ENCODE results near the gene FBXO46. TPM values are rescaled to one million over a fixed set of nuclear protein-coding genes. Genes with fewer than 3 reads are reported as not detected.
"Not testable (repeated sequence)": the region's sequence is repeated elsewhere in the genome, so short reads cannot be mapped to it uniquely, and the experiment has no call there.

FBXO46 gene
- polyA plus RNA-seq, 3 donors from 2014 or later = 5.9 to 15.6 (median 7.5) TPM

GRCh38 chr19:45733160-45733810 lies 2.6 kb upstream of the FBXO46 start, which contains the start of gene MEIOSIN:
Gene MEIOSIN (plus strand): TSS chr19:45733439. CDS start chr19:45735377, 1,938 bp downstream.
- DNase-seq = no peak
- Mint-ChIP-seq H3K27ac (no peak within 1 kb of the TSS), H3K4me3 (peak within 1 kb of the TSS in 2 of 5 donors; percentile 15 to 47), H3K36me3 (peaks cover 0 to under 1% (median 0%) of the 10 kb centered on the region in 3 donors), H3K27me3 (ENCODE audit: low read depth in 3 of 3) (peaks cover 0 to 3% (median 2%) of the 10 kb centered on the region in 3 donors), H3K9me3 (no peaks in the 10 kb centered on the region), H3K4me1 (peaks cover 19 to 23% of the 10 kb centered on the region in 2 donors)

GRCh38 chr19:45729800-45730290 lies 851 bp downstream of the FBXO46 start:
- Mint-ChIP-seq H3K9me3 (no peaks in the 10 kb centered on the region), H3K27me3 (ENCODE audit: low read depth in 3 of 3) (peaks cover 0 to 2% (median 0%) of the 10 kb centered on the region in 3 donors), H3K36me3 (peaks cover 0 to 3% (median 0%) of the 10 kb centered on the region in 3 donors), H3K4me1 (peaks cover 22 to 35% of the 10 kb centered on the region in 2 donors), H3K4me3 (peak overlapping the region; percentile 91 to 97 (median 93)), H3K27ac (peak overlapping the region; percentile 75 to 97 (median 91))
- DNase-seq = no peak

- peak overlapping the region in 2 of 6 donors; percentile 55 to 62 for H3K27ac Mint-ChIP-seq
- peaks cover 25 to 40% of the 10 kb centered on the region in 2 donors for H3K4me1 Mint-ChIP-seq
- H3K27me3 Mint-ChIP-seq (ENCODE audit: low read depth in 3 of 3); DNase-seq; H3K9me3 Mint-ChIP-seq; H3K36me3 Mint-ChIP-seq: not testable (repeated sequence)
- H3K4me3 Mint-ChIP-seq = peak overlapping the region in 1 of 5 donors; percentile 10
Observed at GRCh38 chr19:45728683-45729082, 2.0 kb downstream of the FBXO46 start.

- not testable (repeated sequence) for DNase-seq; H3K4me3 Mint-ChIP-seq; H3K9me3 Mint-ChIP-seq; H3K27me3 Mint-ChIP-seq (ENCODE audit: low read depth in 3 of 3)
- peaks cover 4 to 12% (median 9%) of the 10 kb centered on the region in 3 donors for H3K36me3 Mint-ChIP-seq
- peaks cover 33 to 44% of the 10 kb centered on the region in 2 donors for H3K4me1 Mint-ChIP-seq
- H3K27ac Mint-ChIP-seq = peak overlapping the region in 2 of 6 donors; percentile 17 to 74
Observed at GRCh38 chr19:45720065-45720464, 10.6 kb downstream of the FBXO46 start.

GRCh38 chr19:45717983-45718650 lies 12.6 kb downstream of the FBXO46 start:
- Mint-ChIP-seq H3K4me3 (peak overlapping the region; percentile 92 to 97 (median 95)), H3K36me3 (peaks cover 4 to 9% (median 8%) of the 10 kb centered on the region in 3 donors), H3K27ac (peak overlapping the region; percentile 94 to 99 (median 96)), H3K4me1 (peaks cover 31 to 43% of the 10 kb centered on the region in 2 donors), H3K9me3 (no peaks in the 10 kb centered on the region), H3K27me3 (ENCODE audit: low read depth in 3 of 3) (peaks cover 0 to 2% (median 0%) of the 10 kb centered on the region in 3 donors)
- DNase-seq = no peak

GRCh38 chr19:45717131-45717982 lies 13.3 kb downstream of the FBXO46 start:
- Mint-ChIP-seq H3K27ac (peak overlapping the region; percentile 94 to 99 (median 96)), H3K9me3 (no peaks in the 10 kb centered on the region), H3K36me3 (peaks cover 4 to 9% (median 8%) of the 10 kb centered on the region in 3 donors), H3K4me1 (peaks cover 31 to 43% of the 10 kb centered on the region in 2 donors), H3K4me3 (peak overlapping the region; percentile 92 to 97 (median 95)), H3K27me3 (ENCODE audit: low read depth in 3 of 3) (peaks cover 0 to 2% (median 0%) of the 10 kb centered on the region in 3 donors)
- DNase-seq = peak; percentile 98 to 99 (median 99)

- H3K27ac Mint-ChIP-seq = peak overlapping the region; percentile 94 to 99 (median 96)
- H3K36me3 Mint-ChIP-seq = peaks cover 4 to 9% (median 5%) of the 10 kb centered on the region in 3 donors
- peaks cover 31 to 43% of the 10 kb centered on the region in 2 donors for H3K4me1 Mint-ChIP-seq
- peaks cover 0 to 2% (median 0%) of the 10 kb centered on the region in 3 donors for H3K27me3 Mint-ChIP-seq (ENCODE audit: low read depth in 3 of 3)
- peak overlapping the region; percentile 92 to 97 (median 95) for H3K4me3 Mint-ChIP-seq
- no peak for DNase-seq
- H3K9me3 Mint-ChIP-seq = no peaks in the 10 kb centered on the region
Observed at GRCh38 chr19:45716359-45717130, 14.2 kb downstream of the FBXO46 start.

GRCh38 chr19:45715139-45715538 lies 15.6 kb downstream of the FBXO46 start:
- no peak for DNase-seq
- Mint-ChIP-seq H3K27ac (peak overlapping the region in 2 of 6 donors; percentile 38 to 82), H3K4me1 (peaks cover 33 to 49% of the 10 kb centered on the region in 2 donors), H3K4me3 (peak overlapping the region in 1 of 5 donors; percentile 15), H3K36me3 (peaks cover 4 to 15% (median 10%) of the 10 kb centered on the region in 3 donors), H3K9me3 (no peaks in the 10 kb centered on the region), H3K27me3 (ENCODE audit: low read depth in 3 of 3) (peaks cover 0 to 2% (median 0%) of the 10 kb centered on the region in 3 donors)

- Mint-ChIP-seq H3K27me3 (ENCODE audit: low read depth in 3 of 3) (peaks cover 0 to 2% (median 0%) of the 10 kb centered on the region in 3 donors), H3K27ac (no peak overlapping the region), H3K36me3 (peaks cover 0 to 6% (median 5%) of the 10 kb centered on the region in 3 donors), H3K4me3 (no peak overlapping the region), H3K4me1 (peaks cover 28 to 41% of the 10 kb centered on the region in 2 donors), H3K9me3 (no peaks in the 10 kb centered on the region)
- DNase-seq = no peak
Observed at GRCh38 chr19:45713141-45713540, 17.6 kb downstream of the FBXO46 start.

GRCh38 chr19:45712699-45713067 lies 18.0 kb downstream of the FBXO46 start:
- H3K9me3 Mint-ChIP-seq = no peaks in the 10 kb centered on the region

GRCh38 chr19:45711851-45712698 lies 18.6 kb downstream of the FBXO46 start:
- peaks cover 19 to 31% of the 10 kb centered on the region in 2 donors for H3K4me1 Mint-ChIP-seq
- H3K36me3 Mint-ChIP-seq = peaks cover 0 to 6% (median 5%) of the 10 kb centered on the region in 3 donors
- H3K9me3 Mint-ChIP-seq = no peaks in the 10 kb centered on the region
- no peak overlapping the region for H3K27ac Mint-ChIP-seq
- no peak overlapping the region for H3K4me3 Mint-ChIP-seq
- no peak for DNase-seq
- peaks cover 0 to 2% (median 0%) of the 10 kb centered on the region in 3 donors for H3K27me3 Mint-ChIP-seq (ENCODE audit: low read depth in 3 of 3)

More at GRCh38 chr19:45712699-45713067, 18.0 kb downstream of the FBXO46 start:
- Mint-ChIP-seq H3K4me1 (peaks cover 24 to 37% of the 10 kb centered on the region in 2 donors), H3K27me3 (ENCODE audit: low read depth in 3 of 3) (peaks cover 0 to 2% (median 0%) of the 10 kb centered on the region in 3 donors), H3K4me3 (no peak overlapping the region), H3K36me3 (peaks cover 0 to 6% (median 5%) of the 10 kb centered on the region in 3 donors), H3K27ac (no peak overlapping the region)
- DNase-seq = no peak

Data from immature natural killer cell (primary cell).